ENCODE data around the gene IRF2BP1.

DNA sequence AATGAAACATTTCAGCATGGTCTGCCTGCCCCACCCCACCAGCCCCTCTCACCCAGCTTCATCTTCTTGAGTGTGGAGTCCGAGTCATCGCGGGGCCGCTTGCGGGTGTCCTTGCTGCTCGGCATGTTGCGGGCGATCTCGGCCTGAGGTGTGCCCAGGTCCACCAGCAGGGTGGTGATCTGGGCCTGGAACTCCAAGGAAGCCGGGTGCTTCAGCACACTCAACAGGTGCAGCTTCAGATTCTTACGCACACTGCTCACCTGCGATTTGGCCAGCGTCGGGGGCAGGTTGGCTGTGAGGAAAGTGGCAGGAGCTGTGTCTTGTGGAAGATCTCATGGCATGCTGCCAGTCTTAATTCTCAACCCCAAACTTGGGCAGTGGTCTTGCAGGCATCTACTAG is 43.7 kb downstream of the IRF2BP1 start:
- TF ChIP-seq, protein P1, sequence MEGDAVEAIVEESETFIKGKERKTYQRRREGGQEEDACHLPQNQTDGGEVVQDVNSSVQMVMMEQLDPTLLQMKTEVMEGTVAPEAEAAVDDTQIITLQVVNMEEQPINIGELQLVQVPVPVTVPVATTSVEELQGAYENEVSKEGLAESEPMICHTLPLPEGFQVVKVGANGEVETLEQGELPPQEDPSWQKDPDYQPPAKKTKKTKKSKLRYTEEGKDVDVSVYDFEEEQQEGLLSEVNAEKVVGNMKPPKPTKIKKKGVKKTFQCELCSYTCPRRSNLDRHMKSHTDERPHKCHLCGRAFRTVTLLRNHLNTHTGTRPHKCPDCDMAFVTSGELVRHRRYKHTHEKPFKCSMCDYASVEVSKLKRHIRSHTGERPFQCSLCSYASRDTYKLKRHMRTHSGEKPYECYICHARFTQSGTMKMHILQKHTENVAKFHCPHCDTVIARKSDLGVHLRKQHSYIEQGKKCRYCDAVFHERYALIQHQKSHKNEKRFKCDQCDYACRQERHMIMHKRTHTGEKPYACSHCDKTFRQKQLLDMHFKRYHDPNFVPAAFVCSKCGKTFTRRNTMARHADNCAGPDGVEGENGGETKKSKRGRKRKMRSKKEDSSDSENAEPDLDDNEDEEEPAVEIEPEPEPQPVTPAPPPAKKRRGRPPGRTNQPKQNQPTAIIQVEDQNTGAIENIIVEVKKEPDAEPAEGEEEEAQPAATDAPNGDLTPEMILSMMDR (conservative IDR thresholded peaks at IDR 0.05 in 1 of 2, IDR thresholded peaks at IDR 0.05 in 1 of 2; ENCODE audit: low read depth in 1 of 2, low read length in 2 of 2): no peak
- TF ChIP-seq EZH2 (IDR thresholded peaks at IDR 0.05; ENCODE audit: low read length, missing control alignments): no peak

All from fibroblast of lung (primary cell).